ENCODE data around the gene RAB44. TPM values are rescaled to one million over a fixed set of nuclear protein-coding genes. Genes with fewer than 3 reads are reported as not detected.

The RAB44 gene
- total and polyA plus RNA-seq, 9 of the 15 experiments (the other 6 are each of a cell fraction or from before 2014, with no cell fraction given), result not detected

GRCh38 chr6:36765594-36766398, 68.2 kb downstream of the RAB44 start (continued):
- TF ChIP-seq ID3 (CRISPR knock-in tag; IDR thresholded peaks at IDR 0.05) (no peak), ID3 (tag; IDR thresholded peaks at IDR 0.05) (no peak), POLR2H (tag; IDR thresholded peaks at IDR 0.05; ENCODE audit: low read depth) (no peak), SNRNP70 (optimal IDR thresholded peaks at IDR 0.05; ENCODE audit: low read depth, low read length) (no peak), PRPF4 (IDR thresholded peaks at IDR 0.05; ENCODE audit: insufficient read depth, low read depth, low read length, poor library complexity, severe bottlenecking) (no peak), NCOR1 (IDR thresholded peaks at IDR 0.05) (no peak), ETS1 (conservative IDR thresholded peaks at IDR 0.05; ENCODE audit: control insufficient read depth, low read depth, low read length) (no peak), BRD9 (IDR thresholded peaks at IDR 0.05; ENCODE audit: low read depth, partially characterized antibody) (no peak), IFI16 (CRISPR knock-in tag; IDR thresholded peaks at IDR 0.05) (no peak), ZNF584 (CRISPR knock-in tag; IDR thresholded peaks at IDR 0.05; ENCODE audit: low read depth) (no peak), ZBED1 (IDR thresholded peaks at IDR 0.05) (no peak), KAT2B (IDR thresholded peaks at IDR 0.05; ENCODE audit: low read depth, low read length) (no peak), ZSCAN32 (CRISPR knock-in tag; IDR thresholded peaks at IDR 0.05) (no peak), ZNF217 (CRISPR knock-in tag; IDR thresholded peaks at IDR 0.05) (no peak), SMARCB1 (IDR thresholded peaks at IDR 0.05; ENCODE audit: insufficient read length, low read depth) (no peak), USF2 (CRISPR knock-in tag; IDR thresholded peaks at IDR 0.05) (no peak)
- TF ChIP-seq, protein P1, sequence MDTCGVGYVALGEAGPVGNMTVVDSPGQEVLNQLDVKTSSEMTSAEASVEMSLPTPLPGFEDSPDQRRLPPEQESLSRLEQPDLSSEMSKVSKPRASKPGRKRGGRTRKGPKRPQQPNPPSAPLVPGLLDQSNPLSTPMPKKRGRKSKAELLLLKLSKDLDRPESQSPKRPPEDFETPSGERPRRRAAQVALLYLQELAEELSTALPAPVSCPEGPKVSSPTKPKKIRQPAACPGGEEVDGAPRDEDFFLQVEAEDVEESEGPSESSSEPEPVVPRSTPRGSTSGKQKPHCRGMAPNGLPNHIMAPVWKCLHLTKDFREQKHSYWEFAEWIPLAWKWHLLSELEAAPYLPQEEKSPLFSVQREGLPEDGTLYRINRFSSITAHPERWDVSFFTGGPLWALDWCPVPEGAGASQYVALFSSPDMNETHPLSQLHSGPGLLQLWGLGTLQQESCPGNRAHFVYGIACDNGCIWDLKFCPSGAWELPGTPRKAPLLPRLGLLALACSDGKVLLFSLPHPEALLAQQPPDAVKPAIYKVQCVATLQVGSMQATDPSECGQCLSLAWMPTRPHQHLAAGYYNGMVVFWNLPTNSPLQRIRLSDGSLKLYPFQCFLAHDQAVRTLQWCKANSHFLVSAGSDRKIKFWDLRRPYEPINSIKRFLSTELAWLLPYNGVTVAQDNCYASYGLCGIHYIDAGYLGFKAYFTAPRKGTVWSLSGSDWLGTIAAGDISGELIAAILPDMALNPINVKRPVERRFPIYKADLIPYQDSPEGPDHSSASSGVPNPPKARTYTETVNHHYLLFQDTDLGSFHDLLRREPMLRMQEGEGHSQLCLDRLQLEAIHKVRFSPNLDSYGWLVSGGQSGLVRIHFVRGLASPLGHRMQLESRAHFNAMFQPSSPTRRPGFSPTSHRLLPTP (IDR thresholded peaks at IDR 0.05; ENCODE audit: borderline replicate concordance, extremely low read depth, insufficient read length), result no peak
- TF ChIP-seq, protein P2, sequence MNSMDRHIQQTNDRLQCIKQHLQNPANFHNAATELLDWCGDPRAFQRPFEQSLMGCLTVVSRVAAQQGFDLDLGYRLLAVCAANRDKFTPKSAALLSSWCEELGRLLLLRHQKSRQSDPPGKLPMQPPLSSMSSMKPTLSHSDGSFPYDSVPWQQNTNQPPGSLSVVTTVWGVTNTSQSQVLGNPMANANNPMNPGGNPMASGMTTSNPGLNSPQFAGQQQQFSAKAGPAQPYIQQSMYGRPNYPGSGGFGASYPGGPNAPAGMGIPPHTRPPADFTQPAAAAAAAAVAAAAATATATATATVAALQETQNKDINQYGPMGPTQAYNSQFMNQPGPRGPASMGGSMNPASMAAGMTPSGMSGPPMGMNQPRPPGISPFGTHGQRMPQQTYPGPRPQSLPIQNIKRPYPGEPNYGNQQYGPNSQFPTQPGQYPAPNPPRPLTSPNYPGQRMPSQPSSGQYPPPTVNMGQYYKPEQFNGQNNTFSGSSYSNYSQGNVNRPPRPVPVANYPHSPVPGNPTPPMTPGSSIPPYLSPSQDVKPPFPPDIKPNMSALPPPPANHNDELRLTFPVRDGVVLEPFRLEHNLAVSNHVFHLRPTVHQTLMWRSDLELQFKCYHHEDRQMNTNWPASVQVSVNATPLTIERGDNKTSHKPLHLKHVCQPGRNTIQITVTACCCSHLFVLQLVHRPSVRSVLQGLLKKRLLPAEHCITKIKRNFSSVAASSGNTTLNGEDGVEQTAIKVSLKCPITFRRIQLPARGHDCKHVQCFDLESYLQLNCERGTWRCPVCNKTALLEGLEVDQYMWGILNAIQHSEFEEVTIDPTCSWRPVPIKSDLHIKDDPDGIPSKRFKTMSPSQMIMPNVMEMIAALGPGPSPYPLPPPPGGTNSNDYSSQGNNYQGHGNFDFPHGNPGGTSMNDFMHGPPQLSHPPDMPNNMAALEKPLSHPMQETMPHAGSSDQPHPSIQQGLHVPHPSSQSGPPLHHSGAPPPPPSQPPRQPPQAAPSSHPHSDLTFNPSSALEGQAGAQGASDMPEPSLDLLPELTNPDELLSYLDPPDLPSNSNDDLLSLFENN (IDR thresholded peaks at IDR 0.05; ENCODE audit: low read depth in 2 of 2, low read length in 2 of 2), result 0 out of 4 replicates have a peak, but pooled peaks of 1 of the 2 experiments have one; percentile 25

Data from K562 (cell line).